Keratinocyte (primary cell): ENCODE results near the gene ARHGAP28. TPM values are rescaled to one million over a fixed set of nuclear protein-coding genes. Genes with fewer than 3 reads are reported as not detected.

Source experiments
- DNase-seq: peaks from one replicate; pipeline ENCODE4 v3.0.0-alpha.2; 2011; ENCODE audit warnings: low read depth, missing footprints, low spot score
- FAIRE-seq: peaks from 2 replicates; lab custom pipeline; 2011; peaks lifted over from hg19 to GRCh38; lab: Jason Lieb, UNC
- H2AFZ ChIP-seq: 2 replicates; pipeline ENCODE4 v1.6.0; 2012; ENCODE audit warnings: low read length, control low read depth, inconsistent platforms; ENCODE audit not compliant: control insufficient read depth
- H3K27ac ChIP-seq: 2 replicates; pipeline ENCODE4 v1.5.1; 2011; ENCODE audit warnings: low read length; ENCODE audit not compliant: control insufficient read depth, insufficient read depth
- H3K27me3 ChIP-seq: 3 replicates; pipeline ENCODE4 v1.6.0; 2011; ENCODE audit warnings: low read length; ENCODE audit not compliant: control insufficient read depth, insufficient read depth; ENCODE audit errors: extremely low read depth
- H3K36me3 ChIP-seq, 2 experiments: 2 replicates in 1 of 2; 3 replicates in 1 of 2; pipeline ENCODE4 v1.5.1; 2011; ENCODE audit warnings: low read length in 2 of 2, mild to moderate bottlenecking in 1 of 2; ENCODE audit not compliant: control insufficient read depth in 2 of 2, insufficient read depth in 2 of 2; ENCODE audit errors: extremely low read depth in 1 of 2
- H3K4me1 ChIP-seq: 3 replicates; pipeline ENCODE4 v1.5.1; 2011; ENCODE audit warnings: low read length; ENCODE audit not compliant: control insufficient read depth, insufficient read depth; ENCODE audit errors: extremely low read depth
- H3K4me2 ChIP-seq: 3 replicates; pipeline ENCODE4 v1.6.0; 2011; ENCODE audit warnings: low read depth, low read length; ENCODE audit not compliant: control insufficient read depth, insufficient read depth; ENCODE audit errors: extremely low read depth
- H3K4me3 ChIP-seq, 3 experiments: fragments of 200-600 bp in 1 of 3; sonication (generic) in 1 of 3; 2 replicates in 2 of 3; 3 replicates in 1 of 3; pipeline ENCODE4 v1.5.1; 2011 to 2016; ENCODE audit warnings: low read length in 3 of 3, mild to moderate bottlenecking in 3 of 3, control low read depth in 2 of 3, inconsistent platforms in 1 of 3, low read depth in 1 of 3, mixed read lengths in 1 of 3, mixed run types in 1 of 3, moderate library complexity in 1 of 3; ENCODE audit not compliant: control insufficient read depth in 2 of 3, insufficient read depth in 2 of 3; ENCODE audit errors: extremely low read depth in 1 of 3
- H3K79me2 ChIP-seq: 2 replicates; pipeline ENCODE4 v1.6.0; 2012; ENCODE audit warnings: low read length; ENCODE audit not compliant: control insufficient read depth, insufficient read depth
- H3K9ac ChIP-seq: 3 replicates; pipeline ENCODE4 v1.6.0; 2011; ENCODE audit warnings: low read length; ENCODE audit not compliant: control insufficient read depth, insufficient read depth; ENCODE audit errors: extremely low read depth
- H3K9me1 ChIP-seq: 3 replicates; pipeline ENCODE4 v1.6.0; 2011; ENCODE audit warnings: low read length; ENCODE audit not compliant: control insufficient read depth, insufficient read depth; ENCODE audit errors: extremely low read depth
- H3K9me3 ChIP-seq: 2 replicates; pipeline ENCODE4 v1.5.1; 2012; ENCODE audit warnings: low read depth, low read length; ENCODE audit not compliant: control insufficient read depth
- H4K20me1 ChIP-seq: 3 replicates; pipeline ENCODE4 v1.6.0; 2011; ENCODE audit warnings: low read length; ENCODE audit not compliant: control insufficient read depth, insufficient read depth; ENCODE audit errors: extremely low read depth
- CTCF ChIP-seq, 3 experiments: IDR thresholded peaks in 1 of 3; conservative IDR thresholded peaks in 1 of 3; optimal IDR thresholded peaks in 1 of 3; 2 replicates in 2 of 3; 3 replicates in 1 of 3; pipeline versions ENCODE3 to v1.5.1; 2011; ENCODE audit warnings: low read length in 3 of 3, mild to moderate bottlenecking in 3 of 3, moderate library complexity in 2 of 3, control low read depth in 1 of 3, inconsistent platforms in 1 of 3; ENCODE audit not compliant: insufficient read depth in 2 of 3; ENCODE audit errors: extremely low read depth in 1 of 3
- EZH2 ChIP-seq: IDR thresholded peaks from one replicate; pipeline ENCODE4 v1.6.1; 2012; ENCODE audit warnings: inconsistent platforms, mild to moderate bottlenecking, low read length, moderate library complexity
- dilution Hi-C: fragments of 300-500 bp; cut with MboI; formaldehyde crosslinking; loops from one replicate; pipeline ENCODE4 v1.7.0; 2020; ENCODE audit warnings: low sequenced_read_pairs; ENCODE audit not compliant: extremely low pct_ligation_motif_present
- polyA plus RNA-seq, 5 experiments: library from polyadenylated mRNA; depleted of rRNA in 3 of 5; stranded (reverse) in 3 of 5; stranded (forward) in 1 of 5; unstranded in 1 of 5; fragments of >200 nt; gene quantifications; 1 replicate in 1 of 5; 2 replicates in 3 of 5; 3 replicates in 1 of 5; pipeline versions ENCODE4 v1.2.1 to v1.2.3, GENCODE V29; 2011 to 2012; ENCODE audit warnings: missing spikeins in 2 of 5, low read depth in 1 of 5, low replicate concordance in 1 of 5

ARHGAP28 gene
- polyA plus RNA-seq, 1 donor (not counting 4 experiments of a cell fraction or from before 2014, with no cell fraction given): 0.43 TPM

- no peaks in the 10 kb centered on the region for H3K27me3 ChIP-seq
- no peak overlapping the region for H3K4me3 ChIP-seq
- H3K4me1 ChIP-seq: peaks cover 8% of the 10 kb centered on the region
- FAIRE-seq: no peak
- H3K9me1 ChIP-seq: no peaks in the 10 kb centered on the region
- H3K4me2 ChIP-seq: no peak overlapping the region
- H3K9me3 ChIP-seq: no peaks in the 10 kb centered on the region
- H3K36me3 ChIP-seq: no peaks in the 10 kb centered on the region
- no peak overlapping the region for H3K9ac ChIP-seq
- dilution Hi-C loops: no loop called here
- H2AFZ ChIP-seq: no peak overlapping the region
- TF ChIP-seq EZH2: no peak
- TF ChIP-seq CTCF (optimal IDR thresholded peaks at IDR 0.05 in 1 of 3, IDR thresholded peaks at IDR 0.05 in 1 of 3, conservative IDR thresholded peaks at IDR 0.05 in 1 of 3; ENCODE audit: extremely low read depth in 1 of 3, insufficient read depth in 2 of 3, low read length in 3 of 3): no peak
- H3K27ac ChIP-seq: no peak overlapping the region
- H3K79me2 ChIP-seq: no peaks in the 10 kb centered on the region
- DNase-seq: no peak
- no peaks in the 10 kb centered on the region for H4K20me1 ChIP-seq
These were observed 55.5 kb downstream of the ARHGAP28 start for GRCh38 chr18:6785001-6785400.

GRCh38 chr18:6785411-6785810 lies 55.9 kb downstream of the ARHGAP28 start:
- H3K36me3 ChIP-seq: no peaks in the 10 kb centered on the region
- FAIRE-seq: no peak
- no peak overlapping the region for H3K9ac ChIP-seq
- no peak overlapping the region for H3K4me3 ChIP-seq
- no peak overlapping the region for H3K27ac ChIP-seq
- TF ChIP-seq EZH2 (no peak), CTCF (optimal IDR thresholded peaks at IDR 0.05 in 1 of 3, IDR thresholded peaks at IDR 0.05 in 1 of 3, conservative IDR thresholded peaks at IDR 0.05 in 1 of 3; ENCODE audit: extremely low read depth in 1 of 3, insufficient read depth in 2 of 3, low read length in 3 of 3) (no peak)
- no peaks in the 10 kb centered on the region for H3K79me2 ChIP-seq
- dilution Hi-C loops: no loop called here
- no peaks in the 10 kb centered on the region for H3K9me3 ChIP-seq
- no peak overlapping the region for H2AFZ ChIP-seq
- no peak for DNase-seq
- no peaks in the 10 kb centered on the region for H3K9me1 ChIP-seq
- no peak overlapping the region for H3K4me2 ChIP-seq
- H3K27me3 ChIP-seq: no peaks in the 10 kb centered on the region
- H4K20me1 ChIP-seq: no peaks in the 10 kb centered on the region
- peaks cover 8% of the 10 kb centered on the region for H3K4me1 ChIP-seq
